Stimulated activated CD4-positive, alpha-beta T cell treated with anti-CD3 and anti-CD28 coated beads, Interleukin-4, amount 100 ng/mL, for 4 hours (primary cell): ENCODE results near the gene PRKAG2.

Source experiments
- DNase-seq, 2 experiments: peaks; one replicate each; pipeline ENCODE4 v3.0.0-alpha.2; 2020

The PRKAG2 gene

DNA sequence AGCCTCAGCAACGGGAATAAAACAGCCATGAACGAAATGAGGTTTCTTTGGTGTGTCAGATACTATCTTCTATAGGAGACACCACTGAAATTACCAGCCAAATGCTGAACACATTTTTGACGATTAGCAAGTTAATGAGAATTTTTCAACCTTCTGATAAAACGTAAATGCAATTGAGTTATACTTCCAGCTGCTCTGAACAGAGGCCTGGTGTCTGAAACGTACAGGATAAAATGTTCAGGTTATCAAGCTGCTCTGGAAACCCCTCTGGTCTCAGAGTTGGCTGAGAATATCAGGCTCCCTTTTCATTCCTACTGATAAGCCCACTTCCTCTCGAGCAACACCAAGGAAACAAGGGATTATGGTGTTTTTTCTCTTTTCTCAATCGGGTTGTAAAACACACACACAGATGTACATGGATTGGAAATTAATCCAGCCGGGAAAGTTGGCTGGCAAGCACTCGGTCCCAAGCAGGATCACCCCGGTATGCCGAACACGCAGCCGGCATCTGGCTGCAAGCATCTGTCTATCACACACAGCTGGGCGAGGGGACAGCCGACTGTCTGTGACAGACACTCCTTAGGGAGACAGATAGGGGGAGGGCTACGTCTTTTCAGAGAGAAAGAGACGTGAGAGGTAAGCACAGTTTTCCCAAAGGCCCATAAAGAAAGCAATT lies 171.8 kb downstream of the PRKAG2 start:
- no peak for DNase-seq

DNA sequence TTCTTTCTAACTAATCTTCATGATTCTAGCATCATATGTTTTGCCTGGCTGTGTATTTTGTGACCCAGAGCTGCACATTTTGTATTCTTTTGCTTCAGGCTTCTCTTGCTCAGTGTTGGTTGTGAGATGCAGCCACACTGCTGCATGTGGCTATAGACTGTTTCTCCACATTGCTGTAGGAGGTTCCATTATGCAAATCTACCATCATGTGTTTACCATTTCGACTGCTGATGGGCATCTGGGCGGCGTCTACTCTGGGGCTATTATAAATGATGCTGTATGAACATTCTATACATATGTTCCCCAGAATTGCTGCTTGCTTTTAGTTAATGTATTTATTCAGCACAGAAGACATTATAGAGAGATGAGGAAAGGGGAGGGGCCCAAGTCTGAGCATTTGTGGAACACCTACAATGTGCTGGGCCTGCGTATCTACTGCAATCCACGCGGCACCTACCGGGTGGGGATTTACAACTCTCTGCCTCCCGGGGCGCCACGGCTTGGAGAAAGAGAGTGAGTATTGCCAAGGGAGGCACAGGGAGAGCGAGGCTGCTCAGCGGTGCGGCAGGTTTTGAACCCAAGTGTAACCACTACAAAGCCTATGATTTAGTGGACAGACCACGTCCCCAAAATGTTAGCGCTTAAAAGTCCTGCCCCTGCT lies 172.5 kb downstream of the PRKAG2 start:
- DNase-seq, result no peak

DNA sequence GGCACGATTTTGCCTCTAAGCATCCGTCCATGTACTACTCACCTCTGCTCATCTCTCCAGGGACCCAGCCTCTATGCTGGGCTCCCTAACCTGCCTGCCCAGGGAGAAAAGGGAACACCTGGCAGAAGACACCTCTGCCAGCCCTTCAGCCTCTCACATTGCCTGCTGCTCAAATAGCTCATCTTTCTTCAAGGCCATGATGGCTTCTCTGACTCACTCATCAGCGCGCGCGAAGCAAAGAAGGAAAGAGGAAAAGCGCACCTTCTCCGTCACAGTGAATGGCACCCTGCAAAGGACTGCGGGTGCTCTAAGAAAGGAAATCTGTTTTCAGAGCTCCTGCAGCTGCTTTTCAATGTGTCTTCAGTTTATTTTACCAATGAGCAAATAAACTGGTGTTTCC lies 174.0 kb downstream of the PRKAG2 start:
- DNase-seq, result no peak

DNA sequence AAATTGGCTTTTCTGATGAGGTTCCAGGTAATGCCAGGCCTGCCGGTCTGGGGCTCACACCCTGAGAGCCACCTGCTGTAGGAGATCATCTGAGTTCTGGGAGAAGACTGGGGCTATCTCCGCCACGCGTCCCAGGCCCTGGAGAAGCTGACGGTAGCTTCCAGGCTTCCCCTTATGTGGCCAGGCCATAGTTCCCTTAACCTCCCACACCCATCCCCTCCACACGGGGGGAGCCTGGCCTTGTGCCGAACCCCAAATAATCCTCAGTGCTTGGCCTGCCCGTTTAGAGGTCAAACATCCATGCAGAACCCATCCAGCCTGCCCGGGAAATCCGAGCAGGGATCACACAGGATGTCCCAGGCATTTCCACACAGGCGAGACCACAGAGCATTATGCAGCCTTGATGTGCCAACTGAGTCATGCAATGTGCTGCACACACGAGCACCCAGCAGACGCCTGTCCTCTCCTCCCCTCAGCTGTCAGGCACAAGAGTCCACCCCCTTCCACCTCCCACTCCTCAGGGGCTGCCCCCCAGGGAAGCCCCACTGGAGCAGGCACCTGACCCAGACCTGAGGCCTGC lies 176.2 kb downstream of the PRKAG2 start:
- DNase-seq, result no peak

DNA sequence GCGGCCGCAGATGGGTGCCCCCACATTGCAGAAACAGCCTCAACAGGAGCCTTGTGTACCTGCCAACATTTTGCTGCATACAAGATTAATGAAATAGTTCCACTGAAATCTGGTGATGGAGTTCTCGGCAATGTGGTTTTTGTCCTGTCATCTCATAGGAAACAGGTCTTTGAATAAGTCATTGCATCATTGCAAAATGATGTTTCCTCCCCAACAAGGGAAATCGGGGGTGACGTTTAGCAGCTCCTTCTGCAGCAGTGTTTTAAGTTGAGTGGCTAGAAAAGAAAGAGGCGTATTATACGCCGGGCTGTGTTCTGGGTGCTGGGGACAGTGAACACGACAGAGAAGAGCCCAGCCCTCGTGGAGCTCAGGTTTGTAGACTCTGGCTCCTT lies 177.0 kb downstream of the PRKAG2 start:
- no peak for DNase-seq

DNA sequence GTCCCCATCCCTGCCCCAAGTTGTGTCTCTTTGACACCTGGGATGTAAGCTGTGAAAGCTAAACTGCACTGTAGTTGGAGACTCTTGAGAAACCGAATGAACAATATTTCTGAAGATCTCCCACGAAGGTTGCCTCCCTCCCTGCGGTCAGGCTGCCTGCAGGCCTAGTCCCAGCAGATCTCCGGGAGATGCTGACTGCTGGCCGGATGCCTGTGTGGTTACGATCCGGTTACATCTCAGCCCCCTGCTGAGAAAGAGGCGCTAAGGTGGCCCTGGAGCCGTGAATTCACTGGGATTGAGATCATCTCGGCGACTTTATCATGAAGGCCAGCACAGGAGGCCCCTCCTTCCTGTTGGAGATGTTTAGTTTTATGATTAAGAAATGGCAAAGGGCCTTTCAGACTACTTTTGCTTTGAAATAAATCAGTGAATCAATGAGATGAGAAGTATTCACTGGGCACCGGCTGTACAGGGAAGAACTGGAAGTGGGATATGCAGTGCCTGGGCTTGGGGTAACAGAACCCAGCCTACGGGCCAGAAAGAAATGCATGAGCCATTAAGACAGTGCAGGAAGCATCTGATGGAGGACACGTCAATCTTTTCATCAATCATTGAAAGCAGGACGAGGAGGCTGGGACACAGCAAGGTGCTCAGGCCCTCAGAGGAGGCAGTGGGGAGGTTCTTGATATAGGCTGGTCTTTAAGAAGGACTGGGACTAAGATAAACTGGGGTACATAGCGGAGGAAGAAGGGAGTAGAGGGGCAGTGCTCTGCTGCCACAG lies 177.6 kb downstream of the PRKAG2 start:
- DNase-seq, result no peak

DNA sequence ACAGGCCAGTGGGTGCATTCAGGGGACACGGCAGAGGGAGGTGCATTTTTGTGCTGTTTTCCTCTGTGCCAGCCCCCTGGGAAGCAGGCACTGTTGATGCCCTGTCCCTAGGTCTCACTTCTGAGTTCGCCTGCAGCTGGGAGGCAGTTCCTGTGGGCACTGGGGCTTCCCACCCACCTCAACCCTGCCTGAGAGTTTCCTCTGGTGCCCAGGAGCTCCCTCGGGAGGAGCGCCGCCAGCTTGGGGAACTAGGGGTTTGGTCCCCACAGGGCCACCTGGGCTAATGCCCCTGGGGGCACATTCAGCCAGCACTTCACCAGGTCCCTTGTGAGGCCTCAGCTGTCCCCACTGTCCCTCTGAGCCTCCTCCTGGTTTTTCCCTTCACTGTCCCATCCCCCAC lies 179.0 kb downstream of the PRKAG2 start:
- DNase-seq, result no peak

DNA sequence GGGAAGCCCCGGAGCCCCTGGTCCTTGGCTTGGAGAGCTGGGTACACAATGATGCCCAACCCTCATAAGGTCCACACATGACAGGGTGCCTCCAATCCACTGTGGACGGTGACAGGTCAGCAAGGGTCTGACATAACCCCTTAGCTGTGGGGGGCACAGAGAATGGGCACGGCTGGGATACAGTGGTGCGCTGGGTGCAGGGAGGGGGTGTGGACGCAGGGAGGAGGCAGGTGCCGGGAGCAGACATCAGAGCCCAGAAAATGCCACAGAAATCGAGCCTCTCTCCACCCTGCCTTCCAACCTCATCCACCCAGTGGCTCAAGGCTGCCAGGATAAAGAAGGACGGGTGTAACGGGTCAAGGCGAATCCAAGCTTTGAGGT lies 179.4 kb downstream of the PRKAG2 start:
- DNase-seq, result no peak

DNA sequence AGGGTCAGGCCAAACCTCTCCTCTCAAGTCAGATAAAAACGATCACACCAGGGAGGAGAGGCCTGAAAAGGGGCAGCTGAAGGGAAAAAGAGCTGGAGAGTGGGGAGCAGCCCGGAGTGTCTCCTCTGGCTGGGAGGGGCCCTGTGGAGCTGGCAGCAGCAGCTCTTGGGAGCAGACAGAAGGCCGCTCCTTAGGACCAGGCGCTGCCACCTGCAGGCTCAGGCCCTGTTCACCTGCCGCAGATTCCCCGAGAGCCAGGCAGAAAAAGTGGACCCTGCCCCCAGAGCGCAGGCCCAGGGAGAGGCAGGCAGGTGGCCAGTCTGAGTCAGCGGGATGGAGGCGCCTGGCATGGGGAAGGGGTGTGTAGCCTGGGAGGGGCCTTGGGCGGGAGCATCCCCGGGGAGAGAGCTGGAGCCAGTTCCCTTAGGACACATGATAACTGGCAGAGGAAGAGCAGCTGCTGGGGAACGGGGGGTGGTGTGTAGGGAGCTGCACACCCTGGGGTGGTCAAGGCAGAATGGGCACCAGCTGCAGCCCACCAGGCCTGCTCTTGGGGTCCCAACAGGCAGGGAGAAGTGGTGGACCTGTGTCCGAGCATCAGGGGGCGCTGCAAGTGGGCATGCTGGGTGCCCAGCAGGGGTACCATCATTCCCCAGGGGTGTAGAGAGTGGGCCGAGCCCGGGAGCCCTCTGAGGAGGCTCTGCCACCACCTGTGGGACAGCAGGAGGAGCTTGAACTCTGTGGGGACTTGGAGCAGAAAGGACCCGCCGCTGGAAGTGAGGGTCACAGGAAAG lies 180.0 kb downstream of the PRKAG2 start:
- no peak for DNase-seq

DNA sequence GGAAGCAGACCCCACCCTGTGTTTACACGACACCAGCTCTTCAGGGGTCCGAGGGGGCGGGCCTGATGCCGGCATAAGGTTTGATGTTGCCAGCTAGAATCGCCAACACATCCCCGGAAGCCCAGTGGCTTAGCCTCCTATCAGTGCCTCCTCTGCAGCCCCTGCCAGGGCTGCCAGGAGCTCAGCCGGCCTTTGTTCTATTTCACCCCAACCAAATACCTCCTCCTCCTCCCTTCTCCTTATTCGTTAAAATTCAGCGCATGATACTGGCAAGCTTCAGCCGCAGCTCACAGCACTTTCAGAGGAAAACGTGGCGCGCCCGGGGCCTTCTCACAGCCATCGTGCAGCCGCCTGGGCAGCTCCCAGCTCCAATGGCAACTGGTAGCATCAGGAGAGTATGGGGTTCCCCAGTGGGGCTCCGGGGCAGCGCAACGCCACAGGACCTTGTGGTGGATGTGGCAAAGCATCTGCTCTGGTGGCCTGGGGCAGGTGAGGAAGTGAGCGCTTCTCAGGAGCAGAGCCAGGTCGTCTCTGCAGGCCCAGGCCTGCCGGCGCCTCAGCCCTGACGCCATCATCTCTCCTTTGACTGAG lies 180.9 kb downstream of the PRKAG2 start:
- DNase-seq, result no peak

DNA sequence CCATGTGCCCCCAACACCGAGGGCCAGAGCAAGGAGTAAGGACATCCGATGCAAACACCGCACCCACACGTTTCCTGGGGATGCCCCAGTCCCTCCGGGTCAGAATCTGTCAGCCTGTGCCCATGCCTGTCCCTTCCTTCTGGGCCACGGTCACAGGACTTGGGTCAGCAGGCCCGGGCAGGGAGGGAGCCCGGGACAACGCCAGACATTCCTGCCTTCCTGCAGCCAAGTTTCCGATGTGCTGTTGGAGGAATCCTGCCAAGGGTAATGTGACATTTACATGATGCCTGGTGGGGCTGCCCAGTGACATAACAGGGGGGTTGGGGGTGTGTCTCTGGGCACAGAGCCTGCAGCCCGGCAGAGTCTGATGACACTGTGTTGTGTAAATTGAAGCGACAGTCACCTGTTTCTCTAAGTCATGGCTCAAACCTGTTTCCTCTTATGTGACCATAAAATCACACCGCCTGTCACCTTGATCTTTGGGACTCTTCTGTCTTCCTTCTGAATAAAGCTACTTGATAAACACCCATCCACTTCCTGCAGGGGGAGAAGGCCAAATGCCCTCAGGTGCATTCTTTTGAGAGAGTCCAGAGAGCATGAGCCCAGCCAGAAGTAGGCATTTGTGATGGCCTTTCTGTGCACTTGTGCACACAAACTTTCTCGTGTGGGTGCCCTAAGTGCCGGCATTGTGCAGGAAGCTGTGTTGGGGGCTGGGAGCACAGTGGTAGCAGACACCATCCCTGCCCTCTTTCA lies 181.9 kb downstream of the PRKAG2 start:
- no peak for DNase-seq

DNA sequence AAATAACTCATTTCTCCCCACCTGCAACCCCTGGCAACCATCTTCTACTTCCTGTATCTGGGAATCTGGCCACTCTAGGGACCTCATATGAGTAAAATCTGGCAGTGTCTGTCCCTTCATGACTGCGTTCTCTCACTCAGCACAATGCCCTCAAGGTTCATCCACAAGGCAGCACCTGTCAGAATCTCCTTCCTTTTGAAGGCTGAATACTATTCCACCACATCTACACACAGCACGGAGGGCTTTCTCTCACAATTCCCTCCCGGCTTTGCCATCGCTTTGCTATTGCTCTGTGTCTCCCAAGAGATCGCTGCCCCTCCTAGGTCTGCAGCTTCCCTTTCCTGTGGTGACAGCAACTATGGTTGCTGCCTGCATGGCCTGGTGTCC lies 182.5 kb downstream of the PRKAG2 start:
- DNase-seq, result no peak

DNA sequence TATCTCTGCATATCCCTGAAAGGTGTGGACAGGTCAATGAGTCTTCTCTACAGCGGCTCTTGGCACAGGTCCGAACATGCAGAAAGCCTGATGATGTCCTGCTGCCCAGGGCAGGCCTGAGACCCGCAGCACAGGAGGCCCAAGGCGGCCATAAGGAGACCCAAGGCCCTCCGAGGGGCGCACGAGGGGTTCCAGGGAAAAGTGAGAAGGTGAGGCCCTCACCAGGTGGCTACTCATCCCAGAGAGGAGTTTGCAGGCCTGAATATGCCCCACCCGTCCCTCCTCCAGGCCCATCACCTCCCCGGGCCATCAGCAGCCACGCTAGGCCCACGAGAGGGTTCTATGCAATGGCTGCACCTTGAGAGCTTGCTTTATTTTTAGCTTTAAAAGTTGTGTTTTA lies 183.8 kb downstream of the PRKAG2 start:
- DNase-seq, result no peak

DNA sequence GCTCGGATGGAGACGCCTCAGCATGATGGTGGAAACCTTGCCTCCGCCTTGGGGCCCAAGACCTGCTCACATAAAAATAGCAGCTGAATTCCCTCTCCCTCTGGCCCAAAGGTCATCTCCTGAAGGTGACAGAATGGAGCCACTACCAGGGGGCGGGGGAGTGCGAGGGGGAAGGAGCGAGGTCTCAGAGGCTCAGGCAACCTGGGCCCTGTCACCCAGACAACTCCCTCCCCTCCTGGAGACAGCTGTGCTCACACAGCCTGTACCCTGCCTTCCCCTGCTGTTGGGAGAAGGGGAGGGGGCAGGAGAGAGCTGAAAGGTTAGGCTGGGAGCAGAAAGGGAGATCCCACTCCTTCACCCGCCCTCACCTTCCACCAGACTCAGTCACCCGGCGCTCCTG lies 184.2 kb downstream of the PRKAG2 start:
- no peak for DNase-seq

DNA sequence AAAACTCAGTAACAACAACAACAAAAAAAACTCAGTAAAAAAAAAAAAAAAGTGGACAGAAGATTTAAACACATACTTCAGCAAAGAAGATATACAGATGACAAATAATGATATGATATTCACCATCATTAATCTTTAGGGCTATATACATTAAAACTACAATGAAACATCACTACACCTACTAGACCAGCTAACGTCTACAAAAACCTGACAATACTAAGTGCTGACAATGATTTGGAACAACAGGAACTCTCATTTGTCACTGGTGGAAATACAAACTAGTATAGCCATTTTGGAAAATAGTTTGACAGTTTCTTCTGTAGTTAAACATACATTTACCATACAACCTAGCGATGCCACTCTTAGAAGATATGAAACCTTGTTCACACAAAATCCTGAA lies 185.5 kb downstream of the PRKAG2 start:
- no peak for DNase-seq

DNA sequence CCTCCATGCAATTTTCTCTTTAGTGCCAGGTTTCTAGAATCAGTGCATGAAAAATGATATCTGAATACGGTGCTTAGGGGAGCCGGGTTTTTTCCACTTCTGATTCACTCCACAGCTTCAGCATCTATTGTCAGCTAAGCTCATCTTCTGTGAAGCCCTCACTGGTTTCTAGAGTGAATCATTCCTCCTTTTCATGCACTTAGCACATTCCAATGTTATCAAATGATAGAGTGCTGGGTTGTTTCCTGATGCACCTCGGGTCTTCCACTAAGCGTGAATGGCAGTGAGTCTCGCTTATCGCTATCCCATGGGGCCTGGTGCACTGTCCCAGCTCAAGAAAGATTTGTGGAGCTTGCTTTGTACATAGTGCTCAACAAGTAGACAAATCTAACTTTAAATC lies 186.3 kb downstream of the PRKAG2 start:
- no peak for DNase-seq

DNA sequence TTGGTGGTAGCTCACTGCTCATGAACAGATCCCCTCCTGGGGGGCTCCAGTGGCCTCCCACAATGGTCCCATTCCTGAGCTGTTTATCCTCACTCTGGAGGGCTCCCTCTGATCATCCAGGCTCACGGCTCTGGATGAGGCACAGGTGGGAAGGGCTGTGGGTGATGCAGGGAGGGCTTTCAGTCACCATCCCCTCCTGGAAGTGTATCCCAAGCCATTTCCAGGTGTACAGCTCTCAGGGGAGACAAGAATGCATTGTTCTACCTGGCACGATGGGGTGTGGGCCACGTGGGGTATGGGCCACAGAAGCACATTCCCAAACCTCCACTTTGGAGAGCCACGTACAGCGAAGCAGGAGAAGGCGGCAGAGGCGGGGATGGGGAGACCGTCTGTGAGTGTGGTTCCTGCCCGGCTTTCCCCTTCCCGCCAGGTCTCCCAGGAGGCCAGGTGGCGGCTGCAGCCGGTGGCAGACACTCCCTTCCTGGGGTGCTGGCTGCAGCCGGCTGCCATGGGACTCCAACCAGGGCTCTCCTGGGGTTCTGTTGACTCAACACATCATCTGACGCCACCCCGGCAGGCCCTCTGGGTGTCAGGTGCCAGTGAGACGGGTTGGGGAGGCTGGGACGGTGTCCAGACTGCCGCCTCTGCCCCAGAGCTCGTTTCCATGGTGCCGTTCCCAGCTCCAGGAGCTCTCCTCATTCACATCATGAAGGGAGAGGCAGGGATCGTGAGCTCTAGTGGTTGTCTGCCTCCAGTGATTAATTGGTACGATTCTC lies 187.5 kb downstream of the PRKAG2 start:
- no peak for DNase-seq

DNA sequence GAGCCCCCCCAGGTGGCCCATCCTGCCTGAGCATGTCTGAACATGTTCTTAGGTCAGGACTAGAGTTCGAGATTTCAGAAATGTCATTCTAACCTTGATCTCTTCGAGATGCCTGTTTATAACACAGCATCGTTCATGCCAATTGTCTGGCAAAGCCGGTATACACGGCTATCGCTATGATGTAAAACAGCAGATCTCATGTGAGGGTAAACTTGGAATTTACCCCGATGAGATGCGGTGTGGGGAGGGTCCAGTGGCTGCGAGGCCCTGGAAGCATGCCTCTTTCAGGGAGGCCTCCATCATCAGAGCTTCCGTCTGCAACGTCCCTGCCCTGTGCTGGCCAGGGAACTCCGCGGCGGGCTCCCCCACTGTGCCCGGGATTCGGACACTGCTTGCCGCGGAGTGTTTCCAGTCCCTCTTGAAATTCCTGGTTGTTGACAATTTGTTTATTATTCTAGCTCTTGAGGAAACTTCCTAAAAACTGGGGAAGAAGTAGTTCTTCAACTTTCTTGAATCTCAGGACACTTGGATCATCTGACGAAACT lies 188.6 kb downstream of the PRKAG2 start:
- no peak for DNase-seq

DNA sequence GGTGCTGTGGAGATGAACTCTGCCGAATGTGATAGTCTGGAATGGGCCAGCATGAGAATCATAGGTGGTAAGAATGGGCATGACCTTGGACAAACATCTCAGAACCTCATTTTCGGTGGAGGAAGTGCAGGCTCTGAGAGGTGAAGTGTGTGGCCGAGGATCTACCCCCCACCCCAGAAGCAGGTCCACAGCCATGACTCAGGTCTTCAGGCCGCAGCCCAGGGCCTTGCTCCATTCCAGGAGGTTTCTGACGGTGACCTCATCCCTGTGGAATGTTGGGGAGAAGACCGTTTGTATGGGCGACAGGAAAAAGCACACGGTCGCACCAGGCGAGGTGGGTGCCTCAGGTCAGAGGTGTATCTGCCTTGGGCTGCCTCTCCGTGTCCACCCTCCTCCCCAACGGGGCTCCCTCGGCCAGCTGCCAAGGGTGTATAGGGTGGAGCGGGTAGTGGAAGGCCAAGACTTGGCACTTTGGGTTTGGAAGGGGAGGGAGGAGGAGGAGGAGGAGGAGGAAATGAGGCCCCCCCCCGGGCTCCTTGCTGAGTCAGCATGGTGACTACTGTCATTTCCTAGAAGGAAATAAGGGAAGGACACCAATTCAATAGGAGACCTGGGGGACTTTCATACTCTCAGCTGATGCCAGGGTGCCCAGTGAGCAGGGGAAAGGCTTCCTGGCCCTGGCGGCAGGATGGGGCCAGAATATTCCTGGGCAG lies 189.2 kb downstream of the PRKAG2 start:
- DNase-seq, result no peak

DNA sequence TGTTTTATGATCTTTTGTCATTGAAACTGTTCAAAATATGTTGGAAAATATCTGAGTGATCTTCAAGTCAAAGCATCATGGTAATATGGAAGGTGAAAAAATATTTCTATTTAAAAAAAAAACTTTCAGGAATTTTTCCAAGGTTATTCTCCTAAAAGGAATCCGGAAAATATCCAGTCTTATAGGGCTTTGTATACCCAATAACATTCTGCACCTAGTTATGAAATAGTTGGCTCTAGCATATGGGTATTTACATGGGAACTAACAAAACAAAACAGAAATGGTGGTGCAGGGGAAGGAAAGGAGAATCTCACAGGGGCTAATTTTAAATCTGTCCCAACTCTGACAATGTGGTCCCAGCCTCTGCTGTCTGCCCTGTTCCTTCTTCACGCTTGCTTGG lies 190.1 kb downstream of the PRKAG2 start:
- no peak for DNase-seq
